ENCODE results near the gene OSCP1. TPM values are rescaled to one million over a fixed set of nuclear protein-coding genes. Genes with fewer than 3 reads are reported as not detected.
"Not testable (repeated sequence)": the region's sequence is repeated elsewhere in the genome, so short reads cannot be mapped to it uniquely, and the experiment has no call there.

The OSCP1 gene, protein sequence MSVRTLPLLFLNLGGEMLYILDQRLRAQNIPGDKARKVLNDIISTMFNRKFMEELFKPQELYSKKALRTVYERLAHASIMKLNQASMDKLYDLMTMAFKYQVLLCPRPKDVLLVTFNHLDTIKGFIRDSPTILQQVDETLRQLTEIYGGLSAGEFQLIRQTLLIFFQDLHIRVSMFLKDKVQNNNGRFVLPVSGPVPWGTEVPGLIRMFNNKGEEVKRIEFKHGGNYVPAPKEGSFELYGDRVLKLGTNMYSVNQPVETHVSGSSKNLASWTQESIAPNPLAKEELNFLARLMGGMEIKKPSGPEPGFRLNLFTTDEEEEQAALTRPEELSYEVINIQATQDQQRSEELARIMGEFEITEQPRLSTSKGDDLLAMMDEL
- polyA plus RNA-seq = 0.74 TPM

DNA sequence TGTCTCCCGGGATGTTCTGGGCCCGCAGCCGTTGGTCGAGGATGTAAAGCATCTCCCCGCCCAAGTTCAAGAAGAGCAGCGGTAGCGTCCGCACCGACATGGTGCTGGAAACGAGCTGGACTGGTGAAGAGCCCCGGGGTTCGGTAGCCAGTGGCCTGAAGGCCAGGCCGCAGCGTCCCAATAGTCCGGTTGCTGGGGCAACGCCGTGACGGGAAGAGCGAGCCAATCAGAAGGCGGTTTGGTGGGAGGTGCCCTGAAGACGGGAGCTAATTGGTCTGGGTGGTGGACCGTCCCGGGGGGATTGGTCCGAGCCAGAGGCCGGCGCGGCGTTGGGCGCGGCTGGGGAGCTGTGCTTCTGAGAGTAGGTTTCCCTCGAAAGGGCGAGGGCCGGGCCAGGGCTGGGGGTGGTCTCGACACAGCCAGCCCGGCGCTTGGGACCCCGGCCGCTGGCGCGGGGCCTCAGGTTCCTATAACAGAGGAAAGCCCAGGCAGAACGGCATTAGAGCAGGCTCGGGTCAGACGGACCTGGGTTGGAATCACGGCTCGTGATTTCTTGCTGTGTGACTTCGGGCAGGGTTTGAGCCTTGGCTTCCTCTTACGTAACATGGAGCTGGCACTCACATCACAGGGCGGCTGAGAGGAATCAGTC is at the start of gene OSCP1:
OSCP1 (minus strand) TSS at position 182 of the 649 bp plus-strand sequence; CDS start at position 100, 82 bp downstream.
- Mint-ChIP-seq H3K36me3 (peaks cover 5% of the 10 kb centered on the region), H3K9me3 (peaks cover 0 to 2% (median 0%) of the 10 kb centered on the region in 3 donors), H3K4me1 (peaks cover 12 to 21% (median 13%) of the 10 kb centered on the region in 3 donors), H3K27me3 (no peaks in the 10 kb centered on the region), H3K4me3 (peak within 1 kb of the TSS; percentile 90 to 96 (median 95)), H3K27ac (peak within 1 kb of the TSS; percentile 99)

DNA sequence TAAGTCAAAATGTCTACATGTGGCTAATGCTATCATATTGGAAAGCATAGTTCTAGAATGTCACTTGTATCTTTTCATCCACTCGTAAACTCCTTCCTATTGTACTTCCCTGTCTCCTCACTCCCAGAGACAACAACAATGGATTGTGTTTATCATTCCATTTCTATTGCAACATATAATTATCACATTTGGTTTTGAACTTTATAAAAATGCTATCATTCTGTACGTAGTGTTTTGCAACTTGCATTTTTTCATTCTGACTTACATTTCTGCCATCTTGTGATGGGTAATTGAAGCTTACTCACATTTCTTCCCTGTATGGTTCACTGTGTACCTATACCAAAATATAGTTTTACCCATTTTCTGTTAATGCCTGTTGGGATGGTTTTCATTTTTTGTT is 47.0 kb upstream of the OSCP1 start:
- no peak overlapping the region for H3K27ac Mint-ChIP-seq
- H3K36me3 Mint-ChIP-seq = no peaks in the 10 kb centered on the region
- H3K27me3 Mint-ChIP-seq = peaks cover 2% of the 10 kb centered on the region
- no peaks in the 10 kb centered on the region for H3K9me3 Mint-ChIP-seq
- no peaks in the 10 kb centered on the region for H3K4me1 Mint-ChIP-seq
- H3K4me3 Mint-ChIP-seq = no peak overlapping the region

DNA sequence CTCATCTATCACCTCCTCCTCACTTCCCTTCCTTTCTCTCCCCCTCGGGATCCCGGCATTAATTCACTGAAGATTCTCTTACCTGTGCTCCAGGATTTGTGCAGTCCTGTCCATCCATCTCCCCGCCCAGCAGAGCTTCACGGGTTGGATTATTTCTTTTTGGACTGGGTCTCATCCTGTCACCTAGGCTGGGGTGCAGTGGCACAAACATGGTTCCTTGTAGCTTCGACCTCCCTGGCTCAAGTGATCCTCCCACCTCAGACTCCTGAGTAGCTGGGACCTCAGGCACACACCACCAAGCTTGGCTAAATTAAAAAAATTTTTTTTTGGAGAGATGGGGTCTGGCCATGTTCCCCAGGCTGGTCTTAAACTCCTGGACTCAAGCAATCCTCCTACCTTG is 44.7 kb upstream of the OSCP1 start:
- Mint-ChIP-seq H3K4me1 (no peaks in the 10 kb centered on the region), H3K27ac (no peak overlapping the region), H3K27me3 (peaks cover 1% of the 10 kb centered on the region), H3K36me3 (peaks cover 2% of the 10 kb centered on the region), H3K4me3 (no peak overlapping the region), H3K9me3 (no peaks in the 10 kb centered on the region)

DNA sequence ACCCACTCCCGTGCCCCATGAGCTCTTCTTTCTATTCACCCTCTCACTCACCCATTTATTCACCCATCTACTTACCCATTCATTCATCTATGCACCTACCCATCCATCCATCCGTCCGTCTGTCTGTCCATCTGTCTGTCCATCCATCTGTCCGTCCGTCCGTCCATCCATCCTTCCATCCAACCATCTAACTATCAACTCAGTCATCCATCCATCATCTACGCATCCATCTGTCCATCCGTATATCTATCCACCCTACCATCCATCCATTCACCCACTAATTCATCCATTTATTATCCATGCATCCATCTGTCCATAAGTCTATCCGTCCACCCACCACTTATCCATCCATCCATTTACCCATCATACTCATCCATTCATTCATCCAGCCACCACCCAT is 43.3 kb upstream of the OSCP1 start:
- H3K27me3 Mint-ChIP-seq = peaks cover 1% of the 10 kb centered on the region
- no peaks in the 10 kb centered on the region for H3K9me3 Mint-ChIP-seq
- peak overlapping the region in 1 of 3 donors; percentile 16 for H3K27ac Mint-ChIP-seq
- no peak overlapping the region for H3K4me3 Mint-ChIP-seq
- H3K36me3 Mint-ChIP-seq = peaks cover 2% of the 10 kb centered on the region
- H3K4me1 Mint-ChIP-seq = no peaks in the 10 kb centered on the region

DNA sequence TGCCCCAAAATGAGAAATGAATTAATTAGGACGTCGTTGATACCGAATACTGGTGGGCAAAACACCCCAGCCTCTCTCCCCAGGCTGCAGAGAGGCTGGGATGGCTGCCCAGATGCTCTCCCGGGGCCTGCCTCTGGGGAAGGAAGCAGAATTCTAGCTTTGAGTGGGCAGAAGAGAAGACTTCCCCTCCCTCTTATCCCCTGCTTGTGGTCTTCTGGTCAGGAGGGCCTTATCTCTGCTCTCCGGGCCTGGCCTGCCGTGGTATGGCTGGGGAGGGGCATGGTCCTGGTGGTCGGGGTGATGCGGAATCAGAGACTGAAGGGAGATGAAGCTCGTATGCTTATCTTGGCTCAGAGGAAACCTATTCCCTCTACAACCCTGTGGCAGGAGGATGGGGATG is 42.2 kb upstream of the OSCP1 start:
- Mint-ChIP-seq H3K27ac (no peak overlapping the region), H3K27me3 (no peaks in the 10 kb centered on the region), H3K4me3 (no peak overlapping the region), H3K36me3 (peaks cover 2% of the 10 kb centered on the region), H3K4me1 (peaks cover 0 to 2% (median 2%) of the 10 kb centered on the region in 3 donors), H3K9me3 (no peaks in the 10 kb centered on the region)

DNA sequence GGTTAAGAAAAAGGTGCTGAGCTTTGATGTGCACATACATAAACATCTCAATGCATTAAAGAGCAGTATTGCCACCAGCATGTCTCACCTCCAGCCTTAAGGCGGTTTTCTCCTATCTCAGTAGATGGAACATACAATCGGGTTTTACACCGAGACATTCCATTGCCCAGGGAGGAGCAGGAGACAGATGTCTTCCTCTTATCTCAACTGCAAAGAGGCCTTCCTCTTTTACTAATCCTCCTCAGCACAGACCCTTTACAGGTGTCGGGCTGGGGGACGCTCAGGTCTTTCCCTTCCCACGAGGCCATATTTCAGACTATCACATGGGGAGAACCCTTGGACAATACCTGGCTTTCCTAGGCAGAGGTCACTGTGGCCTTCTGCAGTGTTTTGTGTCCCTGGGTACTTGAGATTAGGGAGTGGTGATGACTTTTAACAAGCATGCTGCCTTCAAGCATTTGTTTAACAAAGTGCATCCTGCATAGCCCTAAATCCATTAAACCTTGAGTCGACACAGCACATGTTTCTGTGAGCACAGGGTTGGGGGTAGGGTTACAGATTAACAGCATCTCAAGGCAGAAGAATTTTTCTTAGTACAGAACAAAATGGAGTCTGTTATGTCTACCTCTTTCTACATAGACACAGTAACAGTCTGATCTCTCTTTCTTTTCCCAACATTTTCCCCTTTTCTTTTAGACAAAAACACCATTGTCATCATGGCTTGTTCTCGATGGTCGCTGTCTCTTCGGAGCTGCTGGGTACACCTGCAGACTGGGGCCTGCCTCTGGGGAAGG is 39.2 kb upstream of the OSCP1 start:
- not testable (repeated sequence) for H3K9me3 Mint-ChIP-seq, H3K27me3 Mint-ChIP-seq, H3K4me3 Mint-ChIP-seq, H3K27ac Mint-ChIP-seq, H3K36me3 Mint-ChIP-seq
- H3K4me1 Mint-ChIP-seq = peaks cover 12 to 16% (median 15%) of the 10 kb centered on the region in 3 donors

DNA sequence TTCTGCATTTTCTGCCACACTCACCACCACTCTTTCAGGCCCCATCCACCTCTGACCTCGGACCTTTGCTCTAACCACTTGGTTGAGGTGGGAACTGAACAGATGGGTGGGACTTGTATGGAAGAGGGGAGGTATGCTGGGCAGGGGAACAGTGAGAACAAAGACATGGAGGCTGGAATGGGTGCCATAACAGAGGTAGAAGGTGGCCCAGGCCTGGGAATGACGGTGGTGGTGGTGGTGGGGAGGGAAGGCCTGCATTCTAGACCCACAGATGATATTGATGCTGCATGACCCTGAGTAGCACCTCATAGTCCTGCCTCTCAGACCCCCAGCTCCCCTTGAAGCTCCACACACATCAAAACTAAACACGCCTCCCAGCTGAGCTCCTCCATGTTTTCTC is 37.7 kb upstream of the OSCP1 start:
- Mint-ChIP-seq H3K36me3 (peaks cover 2% of the 10 kb centered on the region), H3K27ac (no peak overlapping the region), H3K4me1 (peaks cover 15 to 16% (median 16%) of the 10 kb centered on the region in 3 donors), H3K27me3 (no peaks in the 10 kb centered on the region), H3K9me3 (no peaks in the 10 kb centered on the region), H3K4me3 (no peak overlapping the region)

DNA sequence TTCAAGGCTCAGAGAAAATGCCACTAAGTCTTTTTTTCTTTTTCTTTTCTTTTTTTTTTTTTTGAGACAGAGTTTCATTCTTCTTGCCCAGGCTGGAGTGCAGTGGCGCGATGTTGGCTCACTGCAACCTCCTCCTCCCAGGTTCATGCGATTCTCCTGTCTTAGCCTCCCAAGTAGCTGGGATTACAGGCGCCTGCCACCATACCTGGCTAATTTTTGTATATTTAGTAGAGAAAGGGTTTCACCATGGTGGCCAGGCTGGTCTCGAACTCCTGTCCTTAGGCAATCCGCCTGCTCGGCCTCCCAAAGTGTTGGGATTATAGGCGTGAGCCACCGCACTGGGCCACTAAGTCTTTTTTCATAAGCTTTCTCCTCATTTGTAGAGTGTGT is 37.1 kb upstream of the OSCP1 start:
- H3K4me1 Mint-ChIP-seq = peaks cover 15 to 16% (median 16%) of the 10 kb centered on the region in 3 donors
- not testable (repeated sequence) for H3K9me3 Mint-ChIP-seq, H3K36me3 Mint-ChIP-seq, H3K27me3 Mint-ChIP-seq
- peak overlapping the region in 1 of 3 donors; percentile 56 for H3K27ac Mint-ChIP-seq
- peak overlapping the region in 2 of 4 donors; percentile 10 to 14 for H3K4me3 Mint-ChIP-seq

DNA sequence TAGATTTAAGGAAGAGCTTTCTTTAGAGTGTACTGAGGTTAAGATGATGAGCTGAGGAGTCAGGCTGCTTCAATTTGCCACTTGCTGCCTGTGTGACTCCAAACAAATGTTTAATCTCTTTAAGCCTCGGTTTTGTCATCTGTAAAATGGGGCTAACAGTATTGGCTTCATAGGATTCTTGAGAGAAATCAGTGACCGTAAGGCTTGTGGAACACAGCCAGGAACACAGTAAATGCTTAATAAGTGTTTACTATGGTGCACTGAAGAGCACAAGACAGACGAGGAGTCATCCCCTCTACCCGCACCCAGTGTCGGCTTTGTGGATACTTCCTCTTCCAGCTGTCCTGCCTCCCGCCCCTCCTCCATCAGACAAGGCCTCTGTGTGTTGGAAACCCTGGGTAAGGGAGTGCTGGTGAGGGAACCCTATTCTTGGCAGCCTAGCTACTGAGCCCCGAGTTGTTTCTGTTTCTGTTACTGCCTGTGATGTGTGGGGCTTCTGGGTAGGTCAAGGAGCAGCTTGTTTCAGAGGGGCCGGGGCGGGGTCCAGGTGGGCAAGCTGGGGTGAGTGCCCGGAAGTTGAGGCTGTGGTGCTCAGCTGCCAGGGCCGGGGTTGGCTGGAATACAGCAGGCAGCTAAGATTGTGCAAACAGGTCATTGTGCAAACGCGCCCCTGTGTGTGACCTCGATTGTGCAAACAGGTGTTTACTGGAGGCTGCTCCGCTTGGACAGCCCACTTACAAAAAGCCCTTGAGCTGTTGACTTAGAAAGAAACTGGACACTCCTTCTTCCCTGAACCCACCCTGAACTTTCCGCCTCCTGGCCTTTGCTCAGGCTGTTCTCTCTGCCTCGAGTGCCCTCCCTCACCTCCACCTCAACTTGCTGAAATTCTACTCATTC is 36.4 kb upstream of the OSCP1 start:
- H3K4me1 Mint-ChIP-seq = peaks cover 15 to 16% (median 16%) of the 10 kb centered on the region in 3 donors
- peak overlapping the region; percentile 49 to 78 (median 63) for H3K4me3 Mint-ChIP-seq
- H3K27ac Mint-ChIP-seq = peak overlapping the region in 1 of 3 donors; percentile 56
- H3K9me3 Mint-ChIP-seq = no peaks in the 10 kb centered on the region
- peaks cover 3% of the 10 kb centered on the region for H3K27me3 Mint-ChIP-seq
- no peaks in the 10 kb centered on the region for H3K36me3 Mint-ChIP-seq

DNA sequence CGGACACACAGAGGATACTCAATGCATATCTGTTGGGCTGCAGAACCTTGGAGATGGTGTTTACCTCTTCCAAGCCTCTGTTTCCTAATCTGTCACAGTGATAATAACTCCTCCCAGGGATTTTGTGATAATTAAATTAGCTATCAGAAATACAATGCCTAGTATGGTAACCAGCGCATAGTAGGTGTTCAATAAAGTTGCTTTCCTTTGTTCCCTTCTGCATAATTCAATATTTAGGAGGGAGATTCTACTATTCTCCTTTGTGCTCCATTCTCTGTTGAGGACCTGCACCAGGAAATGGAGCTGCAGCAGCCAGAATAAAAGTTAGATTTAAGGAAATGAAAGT is 35.8 kb upstream of the OSCP1 start:
- H3K4me3 Mint-ChIP-seq = peak overlapping the region in 3 of 4 donors; percentile 49 to 78 (median 71)
- no peaks in the 10 kb centered on the region for H3K9me3 Mint-ChIP-seq
- peaks cover 8% of the 10 kb centered on the region for H3K27me3 Mint-ChIP-seq
- H3K27ac Mint-ChIP-seq = peak overlapping the region in 1 of 3 donors; percentile 56
- peaks cover 15 to 16% (median 16%) of the 10 kb centered on the region in 3 donors for H3K4me1 Mint-ChIP-seq
- H3K36me3 Mint-ChIP-seq = no peaks in the 10 kb centered on the region

DNA sequence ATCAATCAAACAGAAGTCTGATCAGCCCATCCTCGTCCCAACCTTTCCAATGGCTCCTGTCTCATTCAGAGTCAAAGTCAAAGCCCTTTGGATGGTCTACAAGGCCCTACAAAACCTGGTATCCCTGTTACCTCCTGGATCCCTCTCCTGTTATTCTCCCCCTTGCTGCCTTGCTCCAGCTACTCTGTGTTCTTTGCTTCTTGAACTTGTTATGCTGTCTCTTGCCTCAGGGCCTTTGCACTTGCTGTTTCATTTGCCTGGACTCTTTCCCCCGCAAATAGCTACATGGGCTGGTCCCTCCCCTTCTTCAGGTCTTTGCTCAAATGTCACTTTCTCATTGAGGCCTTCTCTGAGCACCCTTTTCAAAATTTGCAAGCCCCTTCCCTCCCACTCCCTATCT is 33.8 kb upstream of the OSCP1 start:
- H3K4me3 Mint-ChIP-seq = no peak overlapping the region
- H3K4me1 Mint-ChIP-seq = peaks cover 15 to 16% (median 16%) of the 10 kb centered on the region in 3 donors
- no peaks in the 10 kb centered on the region for H3K36me3 Mint-ChIP-seq
- H3K9me3 Mint-ChIP-seq = peaks cover 0 to 2% (median 0%) of the 10 kb centered on the region in 3 donors
- H3K27me3 Mint-ChIP-seq = peaks cover 15% of the 10 kb centered on the region
- peak overlapping the region in 1 of 3 donors; percentile 15 for H3K27ac Mint-ChIP-seq

DNA sequence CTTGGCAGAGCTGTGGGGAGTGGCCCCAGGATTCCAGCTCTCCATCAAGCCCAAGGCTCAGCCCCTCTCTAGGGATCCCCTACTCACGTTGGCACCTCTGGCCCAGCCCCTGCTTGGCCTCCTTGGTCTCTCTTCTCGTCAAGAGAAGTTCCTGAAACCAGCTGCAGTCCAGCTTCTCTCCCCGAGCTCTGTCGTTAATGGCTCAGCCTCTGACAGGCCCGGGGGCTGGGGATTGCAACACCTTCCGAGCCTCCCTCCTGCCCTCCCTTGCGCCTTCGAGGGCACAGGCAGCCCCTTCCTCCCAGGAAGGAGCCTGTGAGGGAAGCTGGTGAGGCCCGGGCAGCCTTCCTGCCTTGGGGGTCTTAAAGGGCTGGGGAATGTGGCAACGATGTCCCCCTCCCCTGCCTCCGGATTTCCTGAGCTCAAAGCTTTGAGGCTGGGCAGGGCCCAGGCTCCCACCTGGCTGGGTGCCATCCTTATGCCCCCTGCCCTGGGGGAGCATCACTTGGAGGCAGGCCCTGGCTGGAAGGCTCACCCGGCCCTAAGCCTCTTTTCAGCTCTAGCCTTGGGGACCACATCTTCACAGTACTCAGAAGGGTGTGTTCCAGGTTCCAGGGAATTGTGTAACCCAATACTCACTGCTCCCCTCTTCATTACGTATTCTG is 32.6 kb upstream of the OSCP1 start, which contains the start of gene CSF3R:
CSF3R (minus strand) TSS at position 190 of the 665 bp plus-strand sequence. CDS start 3,417 bp downstream, outside the sequence.
- Mint-ChIP-seq H3K27ac (no peak within 1 kb of the TSS), H3K27me3 (peaks cover 15% of the 10 kb centered on the region), H3K36me3 (no peaks in the 10 kb centered on the region), H3K4me3 (peak within 1 kb of the TSS in 2 of 4 donors; percentile 17 to 65), H3K9me3 (peaks cover 0 to 2% (median 0%) of the 10 kb centered on the region in 3 donors), H3K4me1 (peaks cover 15 to 16% (median 16%) of the 10 kb centered on the region in 3 donors)

DNA sequence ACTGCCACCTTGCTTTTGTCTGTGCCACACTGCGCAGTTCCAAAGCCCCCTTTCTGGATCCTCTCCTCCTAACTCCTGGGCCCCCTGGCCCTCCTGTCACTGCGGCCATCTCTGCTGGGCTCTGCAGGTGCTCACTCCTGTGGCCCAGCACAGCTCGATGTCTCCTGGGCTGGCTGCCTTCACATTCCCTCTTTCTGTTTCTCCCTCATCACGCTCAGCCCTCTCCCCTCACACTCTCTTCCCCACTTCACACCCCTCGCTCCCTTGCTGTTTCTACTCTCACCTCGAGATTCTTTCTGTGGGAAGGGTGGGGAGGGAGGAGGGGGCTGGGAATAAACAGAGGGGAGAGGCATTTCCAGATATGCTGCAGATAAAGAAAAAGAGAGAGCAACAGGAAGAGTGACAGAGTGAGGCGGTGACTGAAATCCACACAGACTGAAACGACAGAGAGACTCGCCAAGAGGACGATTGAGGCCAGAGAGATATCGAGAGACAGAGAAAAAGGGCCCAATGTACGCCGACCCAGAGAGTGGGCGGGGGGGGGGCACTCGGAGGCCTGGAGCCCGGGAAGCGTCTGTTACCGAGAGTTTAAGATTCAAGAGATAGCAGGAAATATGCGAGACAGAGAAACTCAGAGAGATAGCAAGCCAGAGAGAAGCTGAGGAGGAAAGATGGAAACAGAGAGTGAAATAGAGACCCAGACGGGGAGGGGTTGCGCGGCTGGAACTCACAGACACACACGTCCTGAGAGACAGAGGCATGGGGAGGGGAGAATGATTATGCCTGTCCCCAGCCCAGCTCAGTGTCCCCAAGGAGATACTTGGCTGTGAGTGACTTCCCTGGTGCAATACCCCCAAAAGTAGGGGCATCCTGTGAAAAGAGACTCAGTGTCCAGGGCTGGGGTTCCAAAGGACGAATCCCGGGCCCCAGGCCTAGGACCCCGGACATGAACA is 31.8 kb upstream of the OSCP1 start:
- H3K4me3 Mint-ChIP-seq = peak overlapping the region in 1 of 4 donors; percentile 65
- peaks cover 15% of the 10 kb centered on the region for H3K27me3 Mint-ChIP-seq
- no peaks in the 10 kb centered on the region for H3K36me3 Mint-ChIP-seq
- peaks cover 0 to 2% (median 0%) of the 10 kb centered on the region in 3 donors for H3K9me3 Mint-ChIP-seq
- no peak overlapping the region for H3K27ac Mint-ChIP-seq
- H3K4me1 Mint-ChIP-seq = peaks cover 12 to 16% (median 12%) of the 10 kb centered on the region in 3 donors
